GM12878 (cell line): ENCODE measurements around the gene SPR.

Experiments used
- FOXM1 ChIP-seq: IDR thresholded peaks from 2 replicates; pipeline ENCODE4 v1.6.1; 2012; ENCODE audit warnings: low read depth, mild to moderate bottlenecking, inconsistent platforms, low read length, moderate library complexity
- GABPA ChIP-seq: IDR thresholded peaks from 2 replicates; pipeline ENCODE4 v1.6.1; 2014; ENCODE audit warnings: antibody characterized with exemption, low read depth, mild to moderate bottlenecking, inconsistent platforms
- SIN3A ChIP-seq: IDR thresholded peaks from 2 replicates; pipeline ENCODE4 v1.6.1; 2012; ENCODE audit warnings: low read depth, low read length, improper control_type of control experiment
- SIX5 ChIP-seq: IDR thresholded peaks from 2 replicates; pipeline ENCODE4 v1.6.1; 2011; ENCODE audit warnings: mild to moderate bottlenecking, low read depth, low read length, moderate library complexity; ENCODE audit not compliant: severe bottlenecking
- SUPT20H ChIP-seq: IDR thresholded peaks from 2 replicates; pipeline ENCODE4 v1.6.1; 2011; ENCODE audit warnings: low read depth, mild to moderate bottlenecking, low read length, moderate library complexity, borderline replicate concordance; ENCODE audit not compliant: control insufficient read depth
- TAF1 ChIP-seq: IDR thresholded peaks from 2 replicates; pipeline ENCODE4 v1.6.1; 2011; ENCODE audit warnings: mild to moderate bottlenecking, low read depth, low read length, borderline replicate concordance
- TF ChIP-seq, protein P1 (sequence below): IDR thresholded peaks from 2 replicates; pipeline ENCODE4 v1.6.1; 2012; ENCODE audit warnings: low read depth, low read length, improper control_type of control experiment
- TF ChIP-seq, protein P2 (sequence below), 3 experiments: IDR thresholded peaks in 2 of 3; conservative IDR thresholded peaks in 1 of 3; 2 replicates each; pipeline ENCODE4 v1.5.1; 2011; ENCODE audit warnings: low read depth in 3 of 3, low read length in 3 of 3, mild to moderate bottlenecking in 3 of 3, control low read depth in 2 of 3, moderate library complexity in 2 of 3, inconsistent platforms in 1 of 3, mixed read lengths in 1 of 3; ENCODE audit not compliant: control insufficient read depth in 2 of 3, insufficient read depth in 1 of 3; ENCODE audit errors: extremely low read depth in 1 of 3
- TF ChIP-seq, protein P3 (sequence below): IDR thresholded peaks from 2 replicates; pipeline ENCODE4 v1.6.1; 2012; ENCODE audit warnings: mild to moderate bottlenecking, low read depth, low read length

DNA sequence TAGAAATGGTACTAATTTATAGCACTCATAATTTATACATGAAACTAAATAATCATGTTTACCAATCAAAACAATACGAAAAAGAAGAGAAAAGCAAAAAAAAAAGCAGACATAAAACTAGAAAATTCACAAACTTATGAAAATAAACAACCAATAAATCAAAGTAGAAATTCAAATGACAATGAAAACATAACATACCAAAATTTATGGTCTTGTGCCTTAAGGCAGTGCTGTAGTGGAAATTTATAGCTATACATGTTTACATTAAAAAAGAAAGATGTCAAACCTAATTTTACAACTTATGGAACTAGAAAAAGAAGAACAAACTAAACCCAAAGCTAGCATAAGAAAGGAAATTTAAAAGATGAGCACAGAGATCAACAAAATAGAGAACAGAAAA is 16.1 kb upstream of the SPR start:
- TF ChIP-seq SUPT20H (no peak), FOXM1 (no peak), GABPA (no peak), SIN3A (no peak), SIX5 (no peak), TAF1 (no peak)
- TF ChIP-seq, protein P1, sequence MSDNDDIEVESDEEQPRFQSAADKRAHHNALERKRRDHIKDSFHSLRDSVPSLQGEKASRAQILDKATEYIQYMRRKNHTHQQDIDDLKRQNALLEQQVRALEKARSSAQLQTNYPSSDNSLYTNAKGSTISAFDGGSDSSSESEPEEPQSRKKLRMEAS, result no peak
- TF ChIP-seq, protein P2, sequence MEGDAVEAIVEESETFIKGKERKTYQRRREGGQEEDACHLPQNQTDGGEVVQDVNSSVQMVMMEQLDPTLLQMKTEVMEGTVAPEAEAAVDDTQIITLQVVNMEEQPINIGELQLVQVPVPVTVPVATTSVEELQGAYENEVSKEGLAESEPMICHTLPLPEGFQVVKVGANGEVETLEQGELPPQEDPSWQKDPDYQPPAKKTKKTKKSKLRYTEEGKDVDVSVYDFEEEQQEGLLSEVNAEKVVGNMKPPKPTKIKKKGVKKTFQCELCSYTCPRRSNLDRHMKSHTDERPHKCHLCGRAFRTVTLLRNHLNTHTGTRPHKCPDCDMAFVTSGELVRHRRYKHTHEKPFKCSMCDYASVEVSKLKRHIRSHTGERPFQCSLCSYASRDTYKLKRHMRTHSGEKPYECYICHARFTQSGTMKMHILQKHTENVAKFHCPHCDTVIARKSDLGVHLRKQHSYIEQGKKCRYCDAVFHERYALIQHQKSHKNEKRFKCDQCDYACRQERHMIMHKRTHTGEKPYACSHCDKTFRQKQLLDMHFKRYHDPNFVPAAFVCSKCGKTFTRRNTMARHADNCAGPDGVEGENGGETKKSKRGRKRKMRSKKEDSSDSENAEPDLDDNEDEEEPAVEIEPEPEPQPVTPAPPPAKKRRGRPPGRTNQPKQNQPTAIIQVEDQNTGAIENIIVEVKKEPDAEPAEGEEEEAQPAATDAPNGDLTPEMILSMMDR (IDR thresholded peaks at IDR 0.05 in 2 of 3, conservative IDR thresholded peaks at IDR 0.05 in 1 of 3; ENCODE audit: control insufficient read depth in 2 of 3, extremely low read depth in 1 of 3, insufficient read depth in 1 of 3, low read depth in 3 of 3, low read length in 3 of 3), result no peak
- TF ChIP-seq, protein P3, sequence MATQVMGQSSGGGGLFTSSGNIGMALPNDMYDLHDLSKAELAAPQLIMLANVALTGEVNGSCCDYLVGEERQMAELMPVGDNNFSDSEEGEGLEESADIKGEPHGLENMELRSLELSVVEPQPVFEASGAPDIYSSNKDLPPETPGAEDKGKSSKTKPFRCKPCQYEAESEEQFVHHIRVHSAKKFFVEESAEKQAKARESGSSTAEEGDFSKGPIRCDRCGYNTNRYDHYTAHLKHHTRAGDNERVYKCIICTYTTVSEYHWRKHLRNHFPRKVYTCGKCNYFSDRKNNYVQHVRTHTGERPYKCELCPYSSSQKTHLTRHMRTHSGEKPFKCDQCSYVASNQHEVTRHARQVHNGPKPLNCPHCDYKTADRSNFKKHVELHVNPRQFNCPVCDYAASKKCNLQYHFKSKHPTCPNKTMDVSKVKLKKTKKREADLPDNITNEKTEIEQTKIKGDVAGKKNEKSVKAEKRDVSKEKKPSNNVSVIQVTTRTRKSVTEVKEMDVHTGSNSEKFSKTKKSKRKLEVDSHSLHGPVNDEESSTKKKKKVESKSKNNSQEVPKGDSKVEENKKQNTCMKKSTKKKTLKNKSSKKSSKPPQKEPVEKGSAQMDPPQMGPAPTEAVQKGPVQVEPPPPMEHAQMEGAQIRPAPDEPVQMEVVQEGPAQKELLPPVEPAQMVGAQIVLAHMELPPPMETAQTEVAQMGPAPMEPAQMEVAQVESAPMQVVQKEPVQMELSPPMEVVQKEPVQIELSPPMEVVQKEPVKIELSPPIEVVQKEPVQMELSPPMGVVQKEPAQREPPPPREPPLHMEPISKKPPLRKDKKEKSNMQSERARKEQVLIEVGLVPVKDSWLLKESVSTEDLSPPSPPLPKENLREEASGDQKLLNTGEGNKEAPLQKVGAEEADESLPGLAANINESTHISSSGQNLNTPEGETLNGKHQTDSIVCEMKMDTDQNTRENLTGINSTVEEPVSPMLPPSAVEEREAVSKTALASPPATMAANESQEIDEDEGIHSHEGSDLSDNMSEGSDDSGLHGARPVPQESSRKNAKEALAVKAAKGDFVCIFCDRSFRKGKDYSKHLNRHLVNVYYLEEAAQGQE, result no peak
